Parathyroid adenoma (tissue), 2 donors: Measurements from ENCODE around the gene KDR.

Source experiments
- H2AFZ ChIP-seq: fragments of 300-600 bp; sonication (generic); one replicate; pipeline ENCODE4 v1.7.0; 2017; ENCODE audit warnings: antibody characterized with exemption, mild to moderate bottlenecking
- H3K27ac ChIP-seq: fragments of 300-600 bp; sonication (generic); one replicate; pipeline ENCODE4 v1.7.0; 2017
- H3K27me3 ChIP-seq: fragments of 300-600 bp; sonication (generic); one replicate; pipeline ENCODE4 v1.7.0; 2017; ENCODE audit warnings: low read length; ENCODE audit not compliant: control insufficient read depth, insufficient read depth
- H3K36me3 ChIP-seq: fragments of 300-600 bp; sonication (generic); one replicate; pipeline ENCODE4 v1.7.0; 2017; ENCODE audit warnings: low read length; ENCODE audit not compliant: control insufficient read depth, insufficient read depth
- H3K4me1 ChIP-seq: fragments of 300-600 bp; sonication (generic); one replicate; pipeline ENCODE4 v1.7.0; 2017; ENCODE audit warnings: control low read depth
- H3K4me2 ChIP-seq: fragments of 300-600 bp; sonication (generic); one replicate; pipeline ENCODE4 v1.7.0; 2017; ENCODE audit warnings: low read length
- H3K4me3 ChIP-seq: fragments of 300-600 bp; sonication (generic); one replicate; pipeline ENCODE4 v1.7.0; 2017; ENCODE audit warnings: low read depth, low read length
- H3K79me2 ChIP-seq: fragments of 300-600 bp; sonication (generic); one replicate; pipeline ENCODE4 v1.7.0; 2017; ENCODE audit warnings: control low read depth
- H3K9ac ChIP-seq: fragments of 300-600 bp; sonication (generic); one replicate; pipeline ENCODE4 v1.7.0; 2017; ENCODE audit warnings: mild to moderate bottlenecking
- H3K9me3 ChIP-seq: fragments of 300-600 bp; sonication (generic); one replicate; pipeline ENCODE4 v1.7.0; 2017; ENCODE audit warnings: low read length; ENCODE audit not compliant: control insufficient read depth
- CTCF ChIP-seq: fragments of 300-600 bp; sonication (generic); IDR thresholded peaks from one replicate; pipeline ENCODE4 v1.7.0; 2017; ENCODE audit warnings: antibody characterized with exemption, mild to moderate bottlenecking
- donor health status: primary hyperparathyroidism.

The KDR gene

GRCh38 chr4:55136634-55137033, 11.2 kb upstream of the KDR start:
- Histone ChIP-seq H3K9me3 (no peaks in the 10 kb centered on the region), H3K4me1 (no peaks in the 10 kb centered on the region), H3K4me3 (no peak overlapping the region), H2AFZ (no peak overlapping the region), H3K9ac (no peak overlapping the region), H3K36me3 (no peaks in the 10 kb centered on the region), H3K27me3 (no peaks in the 10 kb centered on the region), H3K4me2 (no peak overlapping the region), H3K79me2 (no peaks in the 10 kb centered on the region), H3K27ac (no peak overlapping the region)
- TF ChIP-seq CTCF: no peak

- no peak overlapping the region for H3K4me3 ChIP-seq
- TF ChIP-seq CTCF: no peak
- H3K9me3 ChIP-seq: no peaks in the 10 kb centered on the region
- H3K9ac ChIP-seq: no peak overlapping the region
- no peaks in the 10 kb centered on the region for H3K27me3 ChIP-seq
- H3K4me2 ChIP-seq: no peak overlapping the region
- no peaks in the 10 kb centered on the region for H3K4me1 ChIP-seq
- H3K27ac ChIP-seq: no peak overlapping the region
- H3K79me2 ChIP-seq: no peaks in the 10 kb centered on the region
- H3K36me3 ChIP-seq: no peaks in the 10 kb centered on the region
- no peak overlapping the region for H2AFZ ChIP-seq
Observed at GRCh38 chr4:55133951-55134350, 8.6 kb upstream of the KDR start.

GRCh38 chr4:55132775-55133174, 7.4 kb upstream of the KDR start:
- no peak overlapping the region for H3K4me2 ChIP-seq
- TF ChIP-seq CTCF: no peak
- no peaks in the 10 kb centered on the region for H3K79me2 ChIP-seq

GRCh38 chr4:55127521-55127920, 2.1 kb upstream of the KDR start:
- Histone ChIP-seq H3K27ac (no peak overlapping the region), H3K36me3 (no peaks in the 10 kb centered on the region), H3K4me1 (no peaks in the 10 kb centered on the region), H2AFZ (no peak overlapping the region), H3K79me2 (no peaks in the 10 kb centered on the region), H3K9me3 (no peaks in the 10 kb centered on the region), H3K4me2 (no peak overlapping the region), H3K9ac (no peak overlapping the region), H3K4me3 (no peak overlapping the region), H3K27me3 (no peaks in the 10 kb centered on the region)
- no peak for TF ChIP-seq CTCF

More at GRCh38 chr4:55132775-55133174, 7.4 kb upstream of the KDR start:
- Histone ChIP-seq H2AFZ (no peak overlapping the region), H3K36me3 (no peaks in the 10 kb centered on the region), H3K9me3 (no peaks in the 10 kb centered on the region), H3K4me3 (no peak overlapping the region), H3K9ac (no peak overlapping the region), H3K4me1 (no peaks in the 10 kb centered on the region), H3K27me3 (no peaks in the 10 kb centered on the region), H3K27ac (no peak overlapping the region)

GRCh38 chr4:55127053-55127452, 1.7 kb upstream of the KDR start:
- Histone ChIP-seq H3K9me3 (no peaks in the 10 kb centered on the region), H3K27ac (no peak overlapping the region), H3K9ac (no peak overlapping the region), H2AFZ (no peak overlapping the region), H3K27me3 (no peaks in the 10 kb centered on the region), H3K36me3 (no peaks in the 10 kb centered on the region), H3K4me2 (no peak overlapping the region), H3K79me2 (no peaks in the 10 kb centered on the region), H3K4me1 (no peaks in the 10 kb centered on the region), H3K4me3 (no peak overlapping the region)
- no peak for TF ChIP-seq CTCF
